Measurements from ENCODE around the gene ERV3-1.

ERV3-1 gene

DNA sequence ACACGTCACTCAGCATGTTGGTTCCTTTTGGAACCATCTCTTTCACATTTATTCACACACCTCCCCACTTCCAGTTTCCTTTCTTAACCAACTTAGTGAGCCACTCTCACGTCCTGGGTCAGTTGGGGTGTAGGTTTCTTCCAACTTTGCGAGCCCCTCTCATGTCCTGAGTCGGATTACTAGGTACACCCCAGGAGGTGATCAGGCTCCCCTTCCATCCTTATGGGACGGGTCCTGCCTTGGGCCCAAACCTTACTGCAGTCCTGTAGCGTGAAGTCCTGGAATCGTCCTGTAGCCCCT is 7.7 kb downstream of the ERV3-1 start:
- TF ChIP-seq CTCF (IDR thresholded peaks at IDR 0.05), result no peak

DNA sequence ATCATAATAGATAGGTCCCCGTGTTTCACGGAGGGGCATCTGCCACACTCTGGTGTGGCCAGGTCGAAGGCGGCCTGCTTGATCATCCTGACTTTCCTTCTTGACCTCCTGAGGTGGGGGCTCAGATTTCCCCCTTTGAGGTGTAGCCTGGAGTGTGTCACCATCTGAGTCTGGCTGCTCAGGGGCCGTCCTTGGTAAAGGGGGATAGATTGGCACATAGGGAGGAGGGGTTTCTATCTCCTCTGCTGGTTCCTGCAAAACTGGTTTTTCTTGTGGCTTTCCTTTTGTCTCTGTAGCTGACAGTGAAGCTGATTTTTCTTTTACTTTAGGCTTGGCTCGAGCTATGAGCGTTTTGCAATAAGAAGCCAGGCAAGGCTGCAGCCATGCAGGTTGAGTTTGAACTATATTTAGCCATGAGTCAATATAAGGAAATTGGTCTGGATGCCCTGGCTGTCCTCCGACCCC is 8.5 kb downstream of the ERV3-1 start:
- TF ChIP-seq CTCF (IDR thresholded peaks at IDR 0.05), result no peak

GRCh38 chr7:64997164-64997908 is 9.2 kb downstream of the ERV3-1 start:
- no peak for TF ChIP-seq CTCF (IDR thresholded peaks at IDR 0.05)

DNA sequence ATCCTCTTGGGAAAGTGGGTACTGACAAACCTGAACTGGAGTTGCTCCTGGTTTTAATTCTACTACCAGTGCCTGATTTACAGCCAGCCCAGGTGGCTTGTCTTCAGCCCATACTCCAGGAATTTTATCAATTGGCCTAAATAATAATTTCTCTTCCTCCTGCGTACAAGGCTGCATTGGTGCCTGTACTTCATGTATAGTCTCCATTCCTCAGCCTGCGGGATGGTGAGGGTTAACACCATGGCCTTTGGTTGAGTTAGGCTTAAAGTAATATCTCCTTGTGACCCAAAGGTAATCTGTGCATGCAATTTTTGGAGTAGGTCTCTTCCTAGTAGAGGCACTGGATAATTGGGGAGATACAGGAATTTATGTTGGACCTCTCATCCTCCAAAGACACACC is 10.2 kb downstream of the ERV3-1 start:
- TF ChIP-seq CTCF (IDR thresholded peaks at IDR 0.05), result no peak

DNA sequence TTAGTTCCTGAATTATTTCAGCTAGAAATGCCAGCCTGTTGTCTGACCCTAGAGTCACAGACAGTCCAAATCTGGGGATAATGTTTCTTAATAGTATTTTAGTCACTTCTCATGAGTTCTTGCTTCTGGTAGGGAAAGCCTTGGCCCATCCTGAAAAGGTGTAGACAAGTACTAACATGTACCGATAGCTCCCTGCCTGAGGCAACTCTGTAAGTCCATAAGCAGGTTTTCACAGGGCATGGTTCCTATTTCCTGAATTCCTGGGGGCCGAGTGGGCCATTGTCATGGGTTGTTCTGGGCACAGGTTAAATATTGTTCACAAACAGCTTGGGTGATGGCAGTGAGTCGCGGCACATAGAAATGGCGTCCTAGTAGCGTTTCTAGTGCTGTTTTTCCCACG is 12.6 kb downstream of the ERV3-1 start:
- no peak for TF ChIP-seq CTCF (IDR thresholded peaks at IDR 0.05)

DNA sequence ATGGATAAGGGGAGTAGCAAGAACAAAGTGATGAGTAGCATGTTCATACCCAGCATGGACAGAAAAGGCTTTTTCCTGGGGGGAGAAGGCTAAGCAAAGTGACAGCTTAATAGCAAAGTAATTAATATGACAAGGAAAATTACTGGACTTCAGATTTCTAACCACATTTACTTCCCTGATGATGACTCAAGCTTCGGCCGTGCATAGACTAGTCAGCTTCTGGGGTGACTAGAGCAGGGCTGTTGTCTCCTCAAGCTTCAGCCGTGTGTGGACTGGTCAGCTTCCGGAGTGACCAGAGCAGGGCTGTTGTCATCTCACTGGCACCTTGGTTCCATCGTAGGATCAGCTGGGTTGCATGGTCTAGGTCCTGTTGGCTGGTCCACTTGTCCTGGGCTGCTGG is 13.5 kb downstream of the ERV3-1 start:
- no peak for TF ChIP-seq CTCF (IDR thresholded peaks at IDR 0.05)

- TF ChIP-seq CTCF (IDR thresholded peaks at IDR 0.05), result no peak
These were observed 15.6 kb downstream of the ERV3-1 start, which contains the start of gene ZNF117 for GRCh38 chr7:64990936-64991335. ZNF117 (minus strand) TSS chr7:64991036.

DNA sequence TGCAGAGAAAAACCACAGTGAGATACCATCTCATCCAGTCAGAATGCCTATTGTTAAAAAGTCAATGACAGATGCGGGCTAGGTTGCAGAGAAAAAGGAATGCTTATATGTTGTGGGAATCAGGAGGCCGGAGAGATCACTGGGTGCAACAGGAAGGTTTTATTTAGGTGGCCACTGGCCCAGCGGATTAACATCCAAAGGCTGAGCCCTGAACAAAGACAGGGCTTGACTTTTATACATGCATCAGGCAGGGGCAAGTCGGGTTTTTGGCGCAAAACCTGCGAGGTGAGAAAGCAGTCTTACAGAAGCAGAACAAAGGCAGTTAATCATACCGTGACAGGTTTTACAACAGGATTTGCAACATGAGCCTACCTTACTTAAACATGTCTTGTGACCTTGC is 16.3 kb downstream of the ERV3-1 start:
- no peak for TF ChIP-seq CTCF (IDR thresholded peaks at IDR 0.05)

Data from LNCAP (cell line).